ENCODE measurements around the gene CFAP58.

DNA sequence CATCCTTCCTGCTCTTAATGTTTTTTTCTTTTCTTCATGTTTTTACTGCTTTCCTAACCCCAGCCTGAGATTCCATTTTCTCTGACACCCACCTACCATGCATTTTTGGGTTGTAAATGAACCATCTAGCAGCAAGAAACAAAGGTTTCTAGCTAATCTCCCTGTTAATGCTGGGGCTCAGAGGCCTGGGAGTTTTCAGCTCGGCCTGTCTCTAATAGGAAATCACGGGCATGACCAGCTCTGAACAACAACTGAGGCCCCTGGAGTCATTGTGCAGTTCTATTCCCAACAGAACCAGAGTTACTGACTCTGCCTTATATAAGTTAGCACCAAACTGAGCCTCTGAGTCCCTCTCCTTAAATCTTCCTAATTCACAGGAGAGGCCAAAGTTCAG, 134.8 kb downstream of the CFAP58 start:
- TF ChIP-seq, protein P1, sequence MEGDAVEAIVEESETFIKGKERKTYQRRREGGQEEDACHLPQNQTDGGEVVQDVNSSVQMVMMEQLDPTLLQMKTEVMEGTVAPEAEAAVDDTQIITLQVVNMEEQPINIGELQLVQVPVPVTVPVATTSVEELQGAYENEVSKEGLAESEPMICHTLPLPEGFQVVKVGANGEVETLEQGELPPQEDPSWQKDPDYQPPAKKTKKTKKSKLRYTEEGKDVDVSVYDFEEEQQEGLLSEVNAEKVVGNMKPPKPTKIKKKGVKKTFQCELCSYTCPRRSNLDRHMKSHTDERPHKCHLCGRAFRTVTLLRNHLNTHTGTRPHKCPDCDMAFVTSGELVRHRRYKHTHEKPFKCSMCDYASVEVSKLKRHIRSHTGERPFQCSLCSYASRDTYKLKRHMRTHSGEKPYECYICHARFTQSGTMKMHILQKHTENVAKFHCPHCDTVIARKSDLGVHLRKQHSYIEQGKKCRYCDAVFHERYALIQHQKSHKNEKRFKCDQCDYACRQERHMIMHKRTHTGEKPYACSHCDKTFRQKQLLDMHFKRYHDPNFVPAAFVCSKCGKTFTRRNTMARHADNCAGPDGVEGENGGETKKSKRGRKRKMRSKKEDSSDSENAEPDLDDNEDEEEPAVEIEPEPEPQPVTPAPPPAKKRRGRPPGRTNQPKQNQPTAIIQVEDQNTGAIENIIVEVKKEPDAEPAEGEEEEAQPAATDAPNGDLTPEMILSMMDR (IDR thresholded peaks at IDR 0.05; ENCODE audit: low read depth, low read length, missing input control) = no peak
- no peak for TF ChIP-seq RAD21 (IDR thresholded peaks at IDR 0.05)
- TF ChIP-seq, protein P2, sequence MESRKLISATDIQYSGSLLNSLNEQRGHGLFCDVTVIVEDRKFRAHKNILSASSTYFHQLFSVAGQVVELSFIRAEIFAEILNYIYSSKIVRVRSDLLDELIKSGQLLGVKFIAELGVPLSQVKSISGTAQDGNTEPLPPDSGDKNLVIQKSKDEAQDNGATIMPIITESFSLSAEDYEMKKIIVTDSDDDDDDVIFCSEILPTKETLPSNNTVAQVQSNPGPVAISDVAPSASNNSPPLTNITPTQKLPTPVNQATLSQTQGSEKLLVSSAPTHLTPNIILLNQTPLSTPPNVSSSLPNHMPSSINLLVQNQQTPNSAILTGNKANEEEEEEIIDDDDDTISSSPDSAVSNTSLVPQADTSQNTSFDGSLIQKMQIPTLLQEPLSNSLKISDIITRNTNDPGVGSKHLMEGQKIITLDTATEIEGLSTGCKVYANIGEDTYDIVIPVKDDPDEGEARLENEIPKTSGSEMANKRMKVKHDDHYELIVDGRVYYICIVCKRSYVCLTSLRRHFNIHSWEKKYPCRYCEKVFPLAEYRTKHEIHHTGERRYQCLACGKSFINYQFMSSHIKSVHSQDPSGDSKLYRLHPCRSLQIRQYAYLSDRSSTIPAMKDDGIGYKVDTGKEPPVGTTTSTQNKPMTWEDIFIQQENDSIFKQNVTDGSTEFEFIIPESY (IDR thresholded peaks at IDR 0.05) = no peak
- TF ChIP-seq, protein P3, sequence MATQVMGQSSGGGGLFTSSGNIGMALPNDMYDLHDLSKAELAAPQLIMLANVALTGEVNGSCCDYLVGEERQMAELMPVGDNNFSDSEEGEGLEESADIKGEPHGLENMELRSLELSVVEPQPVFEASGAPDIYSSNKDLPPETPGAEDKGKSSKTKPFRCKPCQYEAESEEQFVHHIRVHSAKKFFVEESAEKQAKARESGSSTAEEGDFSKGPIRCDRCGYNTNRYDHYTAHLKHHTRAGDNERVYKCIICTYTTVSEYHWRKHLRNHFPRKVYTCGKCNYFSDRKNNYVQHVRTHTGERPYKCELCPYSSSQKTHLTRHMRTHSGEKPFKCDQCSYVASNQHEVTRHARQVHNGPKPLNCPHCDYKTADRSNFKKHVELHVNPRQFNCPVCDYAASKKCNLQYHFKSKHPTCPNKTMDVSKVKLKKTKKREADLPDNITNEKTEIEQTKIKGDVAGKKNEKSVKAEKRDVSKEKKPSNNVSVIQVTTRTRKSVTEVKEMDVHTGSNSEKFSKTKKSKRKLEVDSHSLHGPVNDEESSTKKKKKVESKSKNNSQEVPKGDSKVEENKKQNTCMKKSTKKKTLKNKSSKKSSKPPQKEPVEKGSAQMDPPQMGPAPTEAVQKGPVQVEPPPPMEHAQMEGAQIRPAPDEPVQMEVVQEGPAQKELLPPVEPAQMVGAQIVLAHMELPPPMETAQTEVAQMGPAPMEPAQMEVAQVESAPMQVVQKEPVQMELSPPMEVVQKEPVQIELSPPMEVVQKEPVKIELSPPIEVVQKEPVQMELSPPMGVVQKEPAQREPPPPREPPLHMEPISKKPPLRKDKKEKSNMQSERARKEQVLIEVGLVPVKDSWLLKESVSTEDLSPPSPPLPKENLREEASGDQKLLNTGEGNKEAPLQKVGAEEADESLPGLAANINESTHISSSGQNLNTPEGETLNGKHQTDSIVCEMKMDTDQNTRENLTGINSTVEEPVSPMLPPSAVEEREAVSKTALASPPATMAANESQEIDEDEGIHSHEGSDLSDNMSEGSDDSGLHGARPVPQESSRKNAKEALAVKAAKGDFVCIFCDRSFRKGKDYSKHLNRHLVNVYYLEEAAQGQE (IDR thresholded peaks at IDR 0.05) = no peak
- no peak for TF ChIP-seq NR2F2 (IDR thresholded peaks at IDR 0.05)

Measured in liver (tissue), 3 donors.